IMR-90 (cell line): ENCODE results near the gene CRYGN. TPM values are rescaled to one million over a fixed set of nuclear protein-coding genes. Genes with fewer than 3 reads are reported as not detected.

Experiments used
- ATAC-seq: fragments of 200-7000 bp; cut with Tn5 transposase; 2 replicates; pipeline ENCODE4 v1.9.1; 2020; ENCODE audit warnings: low read depth, mild to moderate bottlenecking, moderate library complexity
- BruUV-seq: library from RNA; stranded (reverse); fragments of 400-500 nt; replicated peaks from 2 replicates; lab custom pipeline; 2021; lab: Mats Ljungman, UMichigan
- CTCF ChIA-PET: fragments of 300-600 bp; formaldehyde crosslinking; extraction: SDS; loops from one replicate; lab custom pipeline; 2021; ENCODE audit warnings: antibody characterized with exemption; lab: Yijun Ruan, JAX
- POLR2A ChIA-PET: fragments of 300-600 bp; sonication (Branson Sonifier 250); formaldehyde crosslinking; loops from one replicate; lab custom pipeline; 2022; ENCODE audit warnings: antibody characterized with exemption; ENCODE audit not compliant: unreplicated experiment; lab: Charles Lee
- DNase-seq: peaks from one replicate; pipeline ENCODE4 v3.0.0; 2013
- H2AFZ ChIP-seq: replicated peaks from 2 replicates; pipeline ENCODE3; 2013; ENCODE audit warnings: low read length, mild to moderate bottlenecking; ENCODE audit not compliant: poor library complexity
- H2AK5ac ChIP-seq: 2 replicates; pipeline ENCODE4 v1.6.1; 2013; ENCODE audit warnings: low read depth, low read length, inconsistent platforms
- H2AK9ac ChIP-seq: replicated peaks from 2 replicates; pipeline ENCODE3; 2013; ENCODE audit warnings: mild to moderate bottlenecking, low read depth, low read length, moderate library complexity; ENCODE audit not compliant: poor library complexity
- H2BK120ac ChIP-seq: 2 replicates; pipeline ENCODE4 v1.6.1; 2013; ENCODE audit warnings: low read depth, low read length, inconsistent platforms
- H2BK15ac ChIP-seq: 3 replicates; pipeline ENCODE4 v1.6.1; 2013; ENCODE audit warnings: low read depth, low read length, inconsistent platforms
- H2BK20ac ChIP-seq: 2 replicates; pipeline ENCODE4 v1.6.1; 2013; ENCODE audit warnings: low read depth, mild to moderate bottlenecking, inconsistent platforms, low read length, moderate library complexity
- H2BK5ac ChIP-seq: 2 replicates; pipeline ENCODE4 v1.6.1; 2013; ENCODE audit warnings: mild to moderate bottlenecking, low read depth, low read length, inconsistent platforms; ENCODE audit not compliant: poor library complexity, severe bottlenecking
- H3K14ac ChIP-seq: replicated peaks from 2 replicates; pipeline ENCODE4 v1.6.1; 2013; ENCODE audit warnings: low read depth, low read length, inconsistent platforms
- H3K18ac ChIP-seq: 2 replicates; pipeline ENCODE4 v1.6.1; 2013; ENCODE audit warnings: low read depth, low read length, control low read depth
- H3K23ac ChIP-seq: 2 replicates; pipeline ENCODE4 v1.6.1; 2013; ENCODE audit warnings: low read depth, low read length, inconsistent platforms
- H3K27ac ChIP-seq: 2 replicates; pipeline ENCODE4 v1.5.1; 2013; ENCODE audit warnings: mild to moderate bottlenecking, control low read depth, low read length; ENCODE audit not compliant: insufficient read depth
- H3K27me3 ChIP-seq: 2 replicates; pipeline ENCODE4 v1.6.1; 2013; ENCODE audit warnings: low read length; ENCODE audit not compliant: control insufficient read depth, insufficient read depth
- H3K36me3 ChIP-seq: 2 replicates; pipeline ENCODE4 v1.6.1; 2013; ENCODE audit warnings: low read length, mixed read lengths; ENCODE audit not compliant: control insufficient read depth, insufficient read depth
- H3K4ac ChIP-seq: 2 replicates; pipeline ENCODE4 v1.6.1; 2013; ENCODE audit warnings: low read depth, low read length, inconsistent platforms
- H3K4me1 ChIP-seq: 2 replicates; pipeline ENCODE4 v1.6.1; 2013; ENCODE audit warnings: low read length, mixed read lengths; ENCODE audit not compliant: control insufficient read depth, insufficient read depth
- H3K4me2 ChIP-seq: 2 replicates; pipeline ENCODE4 v1.6.1; 2013; ENCODE audit warnings: low read depth, mild to moderate bottlenecking, control low read depth, low read length, moderate library complexity
- H3K4me3 ChIP-seq: 2 replicates; pipeline ENCODE4 v1.5.1; 2013; ENCODE audit warnings: low read depth, mild to moderate bottlenecking, control low read depth, low read length, moderate library complexity; ENCODE audit not compliant: insufficient read depth
- H3K56ac ChIP-seq: 2 replicates; pipeline ENCODE4 v1.6.1; 2013; ENCODE audit warnings: low read length, inconsistent platforms; ENCODE audit not compliant: insufficient read depth; ENCODE audit errors: extremely low read depth
- H3K79me1 ChIP-seq, 2 experiments: 2 replicates each; pipeline ENCODE4 v1.6.1; 2013; ENCODE audit warnings: low read length in 2 of 2, inconsistent platforms in 1 of 2, low read depth in 1 of 2
- H3K9ac ChIP-seq: 2 replicates; pipeline ENCODE4 v1.6.1; 2013; ENCODE audit warnings: low read depth, low read length, control low read depth
- H3K9me1 ChIP-seq: 2 replicates; pipeline ENCODE4 v1.6.1; 2013; ENCODE audit warnings: low read length, inconsistent platforms; ENCODE audit not compliant: insufficient read depth
- H3K9me3 ChIP-seq: 2 replicates; pipeline ENCODE4 v1.6.1; 2013; ENCODE audit warnings: low read length; ENCODE audit not compliant: control insufficient read depth, insufficient read depth
- H4K20me1 ChIP-seq: 2 replicates; pipeline ENCODE4 v1.6.1; 2013; ENCODE audit warnings: low read length, inconsistent platforms; ENCODE audit not compliant: insufficient read depth
- H4K5ac ChIP-seq: 2 replicates; pipeline ENCODE4 v1.6.1; 2013; ENCODE audit warnings: mild to moderate bottlenecking, low read depth, low read length, control low read depth
- H4K8ac ChIP-seq, 2 experiments: 2 replicates each; pipeline ENCODE4 v1.6.1; 2013; ENCODE audit warnings: low read depth in 2 of 2, low read length in 2 of 2, control low read depth in 1 of 2, inconsistent platforms in 1 of 2
- H4K91ac ChIP-seq: 2 replicates; pipeline ENCODE4 v1.6.1; 2013; ENCODE audit warnings: low read depth, low read length, inconsistent platforms; ENCODE audit not compliant: insufficient read depth
- BHLHE40 ChIP-seq: fragments of 150-350 bp; IDR thresholded peaks from 2 replicates; pipeline ENCODE4 v1.6.1; 2016; ENCODE audit warnings: mild to moderate bottlenecking, low read depth, low read length
- CEBPB ChIP-seq: IDR thresholded peaks from 2 replicates; pipeline ENCODE4 v1.6.1; 2012; ENCODE audit warnings: low read depth, low read length, improper control_type of control experiment
- CHD1 ChIP-seq: IDR thresholded peaks from 2 replicates; pipeline ENCODE4 v1.6.1; 2012; ENCODE audit warnings: low read depth, low read length, improper control_type of control experiment
- CTCF ChIP-seq: conservative IDR thresholded peaks from 2 replicates; pipeline ENCODE4 v1.5.1; 2012; ENCODE audit warnings: mild to moderate bottlenecking, low read depth, low read length, improper control_type of control experiment
- ELK1 ChIP-seq: fragments of 150-350 bp; IDR thresholded peaks from 2 replicates; pipeline ENCODE4 v1.6.1; 2016; ENCODE audit warnings: low read depth, mild to moderate bottlenecking, low read length, moderate library complexity, borderline replicate concordance
- FOS ChIP-seq: fragments of 150-350 bp; IDR thresholded peaks from 2 replicates; pipeline ENCODE4 v1.6.1; 2016; ENCODE audit warnings: low read depth, low read length
- MAFK ChIP-seq: IDR thresholded peaks from 2 replicates; pipeline ENCODE4 v1.6.1; 2012; ENCODE audit warnings: low read depth, low read length, improper control_type of control experiment
- MXI1 ChIP-seq: IDR thresholded peaks from 2 replicates; pipeline ENCODE4 v1.6.1; 2012; ENCODE audit warnings: low read depth, mild to moderate bottlenecking, low read length, moderate library complexity, borderline replicate concordance
- NFE2L2 ChIP-seq: fragments of 150-350 bp; IDR thresholded peaks from 2 replicates; pipeline ENCODE4 v1.6.1; 2016; ENCODE audit warnings: low read depth, mild to moderate bottlenecking, low read length
- POLR2A ChIP-seq: IDR thresholded peaks from 2 replicates; pipeline ENCODE4 v1.6.1; 2012; ENCODE audit warnings: mild to moderate bottlenecking, low read depth, low read length
- RAD21 ChIP-seq: IDR thresholded peaks from 2 replicates; pipeline ENCODE4 v1.6.1; 2012; ENCODE audit warnings: low read length, improper control_type of control experiment
- RCOR1 ChIP-seq: IDR thresholded peaks from 2 replicates; pipeline ENCODE4 v1.6.1; 2012; ENCODE audit warnings: mild to moderate bottlenecking, low read length, improper control_type of control experiment; ENCODE audit not compliant: insufficient replicate concordance
- RFX5 ChIP-seq: IDR thresholded peaks from 2 replicates; pipeline ENCODE4 v1.8.0; 2012; ENCODE audit warnings: low read depth, mild to moderate bottlenecking, low read length, moderate library complexity
- WGBS, 2 experiments: methylation state at CpG; one replicate each; pipeline versions ENCODE4 v1.1.5 to v1.1.7; 2013; ENCODE audit warnings: missing lambda C conversion rate in 2 of 2; ENCODE audit not compliant: insufficient read length in 1 of 2; ENCODE audit errors: extremely low coverage in 2 of 2; 5-methylcytosine and 5-hydroxymethylcytosine counted together
- dilution Hi-C: fragments of 300-500 bp; cut with HindIII; formaldehyde crosslinking; loops from one replicate; pipeline ENCODE4 v1.14.3; 2018; ENCODE audit warnings: low sequenced_read_pairs; ENCODE audit not compliant: unreplicated experiment
- in situ Hi-C: fragments of 300-500 bp; cut with MboI; formaldehyde crosslinking; loops from 3 replicates; pipeline ENCODE4 v1.14.3; 2019; ENCODE audit warnings: low sequenced_read_pairs, inconsistent platforms, mixed read lengths
- intact Hi-C: fragments of 100-400 bp; cut with micrococcal nuclease; formaldehyde crosslinking; loops from 2 replicates; pipeline ENCODE4 v1.10.0; 2022
- polyA plus RNA-seq, 3 experiments: library from polyadenylated mRNA; depleted of rRNA; stranded (reverse); fragments of >200 nt; gene quantifications; 2 replicates each; pipeline ENCODE4 v1.2.3, GENCODE V29; 2012; ENCODE audit warnings: low replicate concordance in 1 of 3
- total RNA-seq: library from RNA; depleted of rRNA; stranded (reverse); fragments of >200 nt; gene quantifications from 2 replicates; pipeline ENCODE4 v1.2.3, GENCODE V29; 2012
- TF ChIP-seq, protein P1 (sequence below): fragments of 150-350 bp; IDR thresholded peaks from 2 replicates; pipeline ENCODE4 v1.6.1; 2017; ENCODE audit warnings: mild to moderate bottlenecking, antibody characterized with exemption, low read length, low read depth

Gene CRYGN
- total and polyA plus RNA-seq, 2 of the 4 experiments (the other 2 are of a cell fraction): not detected

DNA sequence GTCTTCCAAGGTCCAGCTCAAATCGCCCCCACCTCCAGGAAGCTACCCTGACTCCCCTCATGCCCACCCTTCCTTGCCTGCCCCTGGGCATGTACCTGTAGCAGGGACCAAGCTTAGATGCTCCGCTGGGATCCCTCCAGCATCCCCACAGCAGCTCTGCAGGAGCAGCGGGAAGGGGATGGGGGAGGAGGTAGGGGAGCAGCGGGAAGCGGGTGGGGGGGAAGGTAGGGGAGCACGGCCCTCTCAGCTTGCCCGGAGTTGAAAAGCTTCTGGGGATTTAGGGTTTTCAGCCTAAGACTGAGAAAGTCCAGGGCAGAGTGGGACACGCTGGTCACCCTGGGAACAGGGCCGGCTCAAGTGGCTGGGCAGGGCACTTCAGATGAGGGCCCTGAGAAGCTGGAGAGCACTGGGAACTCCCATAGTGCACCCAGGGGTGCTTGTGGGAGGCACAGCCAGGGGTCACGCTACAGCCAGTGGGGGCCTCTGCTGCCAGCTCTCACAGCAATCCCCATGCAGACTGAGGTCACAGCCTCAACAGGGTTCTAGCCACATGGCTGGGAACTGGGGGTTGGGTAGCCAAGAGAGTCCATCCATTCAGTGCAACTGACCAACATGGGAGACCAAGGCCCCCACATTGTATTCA is 43.5 kb downstream of the CRYGN start:
- Histone ChIP-seq H3K14ac (no peak overlapping the region), H3K4me3 (no peak overlapping the region), H2AK5ac (no peak overlapping the region), H2BK15ac (no peak overlapping the region), H4K91ac (no peak overlapping the region), H3K9me3 (no peaks in the 10 kb centered on the region), H3K27me3 (peaks cover 16% of the 10 kb centered on the region), H2BK5ac (no peak overlapping the region), H3K23ac (no peak overlapping the region), H3K56ac (no peak overlapping the region), H3K79me1 (no peaks in the 10 kb centered on the region), H2BK20ac (no peak overlapping the region), H3K9ac (no peak overlapping the region), H4K5ac (no peak overlapping the region), H4K20me1 (no peaks in the 10 kb centered on the region), H3K36me3 (no peaks in the 10 kb centered on the region), H3K4ac (no peak overlapping the region), H3K4me2 (no peak overlapping the region), H3K27ac (no peak overlapping the region), H2AFZ (no peak overlapping the region), H3K9me1 (no peaks in the 10 kb centered on the region), H4K8ac (no peak overlapping the region), H2BK120ac (no peak overlapping the region), H2AK9ac (no peak overlapping the region), H3K18ac (no peak overlapping the region), H3K4me1 (no peaks in the 10 kb centered on the region)
- intact Hi-C loops (no loop called here), in situ Hi-C loops (no loop called here), dilution Hi-C loops (no loop called here)
- no peak for TF ChIP-seq BHLHE40
- TF ChIP-seq NFE2L2: no peak
- no peak for TF ChIP-seq FOS
- no peak for TF ChIP-seq CTCF
- no peak for TF ChIP-seq RFX5
- no peak for TF ChIP-seq MXI1
- TF ChIP-seq CEBPB: no peak
- TF ChIP-seq RAD21: no peak
- TF ChIP-seq POLR2A: no peak
- no peak for TF ChIP-seq ELK1
- no peak for TF ChIP-seq CHD1
- no peak for TF ChIP-seq RCOR1
- no peak for TF ChIP-seq MAFK
- TF ChIP-seq, protein P1, sequence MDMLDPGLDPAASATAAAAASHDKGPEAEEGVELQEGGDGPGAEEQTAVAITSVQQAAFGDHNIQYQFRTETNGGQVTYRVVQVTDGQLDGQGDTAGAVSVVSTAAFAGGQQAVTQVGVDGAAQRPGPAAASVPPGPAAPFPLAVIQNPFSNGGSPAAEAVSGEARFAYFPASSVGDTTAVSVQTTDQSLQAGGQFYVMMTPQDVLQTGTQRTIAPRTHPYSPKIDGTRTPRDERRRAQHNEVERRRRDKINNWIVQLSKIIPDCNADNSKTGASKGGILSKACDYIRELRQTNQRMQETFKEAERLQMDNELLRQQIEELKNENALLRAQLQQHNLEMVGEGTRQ: no peak
- no peak for ATAC-seq
- ChIA-PET POLR2A (no interaction called here), CTCF (no interaction called here)
- no TSS peak for BruUV-seq
- WGBS, 2 experiments: 75% methylated on average over 2 of the region's 10 CpGs; no CpG with 5 or more reads in 1 of the 2 experiments
- no peak for DNase-seq
